ENCODE data around the gene GTF2E1.

GTF2E1 gene

DNA sequence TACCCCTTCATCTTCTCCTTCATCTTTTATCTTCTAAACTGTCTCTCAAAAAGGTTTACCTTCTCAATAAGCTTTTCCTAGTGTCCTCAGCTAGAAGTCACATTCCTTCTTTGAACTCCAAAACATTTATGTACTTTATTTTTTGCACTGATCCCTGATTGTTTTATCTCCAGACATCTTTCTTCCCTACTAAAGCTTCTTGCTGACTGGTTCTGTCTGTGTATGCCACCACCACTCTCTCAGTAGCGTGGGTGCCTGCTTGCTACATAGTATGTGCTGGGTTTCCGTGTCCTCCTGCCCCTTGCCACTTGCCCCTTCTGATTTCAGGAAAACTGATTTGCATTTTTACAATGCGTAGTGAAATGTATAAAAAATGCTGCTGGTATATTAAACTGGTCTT lies 24.0 kb downstream of the GTF2E1 start:
- TF ChIP-seq, protein P1, sequence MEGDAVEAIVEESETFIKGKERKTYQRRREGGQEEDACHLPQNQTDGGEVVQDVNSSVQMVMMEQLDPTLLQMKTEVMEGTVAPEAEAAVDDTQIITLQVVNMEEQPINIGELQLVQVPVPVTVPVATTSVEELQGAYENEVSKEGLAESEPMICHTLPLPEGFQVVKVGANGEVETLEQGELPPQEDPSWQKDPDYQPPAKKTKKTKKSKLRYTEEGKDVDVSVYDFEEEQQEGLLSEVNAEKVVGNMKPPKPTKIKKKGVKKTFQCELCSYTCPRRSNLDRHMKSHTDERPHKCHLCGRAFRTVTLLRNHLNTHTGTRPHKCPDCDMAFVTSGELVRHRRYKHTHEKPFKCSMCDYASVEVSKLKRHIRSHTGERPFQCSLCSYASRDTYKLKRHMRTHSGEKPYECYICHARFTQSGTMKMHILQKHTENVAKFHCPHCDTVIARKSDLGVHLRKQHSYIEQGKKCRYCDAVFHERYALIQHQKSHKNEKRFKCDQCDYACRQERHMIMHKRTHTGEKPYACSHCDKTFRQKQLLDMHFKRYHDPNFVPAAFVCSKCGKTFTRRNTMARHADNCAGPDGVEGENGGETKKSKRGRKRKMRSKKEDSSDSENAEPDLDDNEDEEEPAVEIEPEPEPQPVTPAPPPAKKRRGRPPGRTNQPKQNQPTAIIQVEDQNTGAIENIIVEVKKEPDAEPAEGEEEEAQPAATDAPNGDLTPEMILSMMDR (IDR thresholded peaks at IDR 0.05; ENCODE audit: low read depth, low read length, missing control alignments), result no peak
- H3K4me3 ChIP-seq (replicated peaks; ENCODE audit: low read depth, low read length), result no peak overlapping the region
- no peak for DNase-seq (ENCODE audit: extremely low read depth, low read depth)

GRCh38 chr3:120767106-120767505 lies 24.6 kb downstream of the GTF2E1 start:
- H3K4me3 ChIP-seq (replicated peaks; ENCODE audit: low read depth, low read length), result no peak overlapping the region
- no peak for DNase-seq (ENCODE audit: extremely low read depth, low read depth)
- TF ChIP-seq, protein P1 (IDR thresholded peaks at IDR 0.05; ENCODE audit: low read depth, low read length, missing control alignments), result no peak

DNA sequence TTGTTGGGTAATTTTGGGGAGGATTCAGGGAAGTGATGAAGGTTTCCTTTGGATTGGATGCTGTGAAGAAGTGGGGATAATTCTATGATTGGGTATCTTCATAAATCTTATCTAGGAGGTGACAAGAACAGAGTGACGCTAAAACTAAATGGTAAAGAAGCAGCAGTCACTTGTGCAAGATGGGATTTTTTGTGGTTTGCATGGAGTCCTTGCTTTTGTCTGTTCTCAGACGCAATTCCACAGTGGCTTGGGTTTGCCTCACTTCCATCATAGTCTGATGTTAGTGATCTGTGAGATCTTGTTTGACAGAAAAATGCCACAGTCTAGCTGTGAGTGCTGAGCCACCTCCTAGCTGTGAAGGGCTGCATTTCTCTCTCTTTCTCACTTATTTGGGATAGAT lies 26.9 kb downstream of the GTF2E1 start:
- H3K4me3 ChIP-seq (replicated peaks; ENCODE audit: low read depth, low read length), result no peak overlapping the region
- TF ChIP-seq, protein P1 (IDR thresholded peaks at IDR 0.05; ENCODE audit: low read depth, low read length, missing control alignments), result no peak
- DNase-seq (ENCODE audit: extremely low read depth, low read depth), result no peak

DNA sequence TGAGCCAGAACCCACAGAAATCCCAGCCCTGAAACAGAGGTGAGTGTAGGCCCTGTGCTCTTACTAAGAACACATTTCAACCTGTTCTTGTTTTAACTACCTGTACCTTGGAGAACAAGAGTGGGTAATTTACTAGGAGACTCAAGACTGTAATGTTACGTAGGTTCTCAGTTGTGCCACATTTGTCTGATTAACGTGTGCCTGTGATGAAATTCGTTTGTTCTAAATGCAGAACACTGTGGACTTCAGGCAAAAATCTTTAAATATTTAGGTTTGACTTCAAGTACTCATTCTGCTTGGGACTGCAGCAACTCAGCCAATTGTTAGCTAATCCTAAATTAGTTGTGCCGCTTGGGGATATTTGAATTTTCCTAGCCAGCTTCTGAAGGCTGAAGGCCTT lies 28.3 kb downstream of the GTF2E1 start:
- TF ChIP-seq, protein P1 (IDR thresholded peaks at IDR 0.05; ENCODE audit: low read depth, low read length, missing control alignments), result no peak
- no peak overlapping the region for H3K4me3 ChIP-seq (replicated peaks; ENCODE audit: low read depth, low read length)
- no peak for DNase-seq (ENCODE audit: extremely low read depth, low read depth)

GRCh38 chr3:120772081-120772480 lies 29.5 kb downstream of the GTF2E1 start:
- DNase-seq (ENCODE audit: extremely low read depth, low read depth), result no peak
- no peak overlapping the region for H3K4me3 ChIP-seq (replicated peaks; ENCODE audit: low read depth, low read length)
- TF ChIP-seq, protein P1 (IDR thresholded peaks at IDR 0.05; ENCODE audit: low read depth, low read length, missing control alignments), result no peak

GRCh38 chr3:120773932-120774331 lies 31.4 kb downstream of the GTF2E1 start:
- H3K4me3 ChIP-seq (replicated peaks; ENCODE audit: low read depth, low read length), result no peak overlapping the region
- TF ChIP-seq, protein P1 (IDR thresholded peaks at IDR 0.05; ENCODE audit: low read depth, low read length, missing control alignments), result no peak
- no peak for DNase-seq (ENCODE audit: extremely low read depth, low read depth)

- H3K4me3 ChIP-seq (replicated peaks; ENCODE audit: low read depth, low read length), result no peak overlapping the region
- TF ChIP-seq, protein P1 (IDR thresholded peaks at IDR 0.05; ENCODE audit: low read depth, low read length, missing control alignments), result no peak
- DNase-seq (ENCODE audit: extremely low read depth, low read depth), result no peak
These were observed 32.9 kb downstream of the GTF2E1 start for GRCh38 chr3:120775411-120775810.
